Activated T-helper 1 cell treated with Interleukin-2 at 50 U/mL for 16 hours (primary cell): ENCODE results near the gene CNKSR2.

Experiments used
- DNase-seq: peaks from one replicate; pipeline ENCODE4 v3.0.0-alpha.2; 2020; ENCODE audit warnings: low read depth

CNKSR2 gene

DNA sequence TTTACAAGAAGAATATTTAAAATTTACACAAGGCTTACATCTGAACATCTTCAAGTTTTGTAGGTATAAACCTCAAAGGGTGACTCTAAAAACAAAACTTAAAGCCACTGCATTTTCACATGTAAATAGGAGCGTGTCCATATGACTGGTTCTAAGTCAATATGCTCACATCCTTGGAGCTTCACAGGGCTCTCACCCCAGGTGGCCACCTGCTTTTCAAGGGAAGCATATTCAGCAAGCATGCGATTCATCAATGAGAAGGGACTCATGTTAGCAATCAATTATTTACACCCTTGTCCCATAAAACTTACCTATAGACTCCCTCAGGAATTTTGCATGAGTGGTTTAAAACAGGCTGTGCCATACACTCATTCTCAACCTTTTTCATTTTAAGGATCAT is 301.7 kb downstream of the CNKSR2 start:
- DNase-seq, result no peak

DNA sequence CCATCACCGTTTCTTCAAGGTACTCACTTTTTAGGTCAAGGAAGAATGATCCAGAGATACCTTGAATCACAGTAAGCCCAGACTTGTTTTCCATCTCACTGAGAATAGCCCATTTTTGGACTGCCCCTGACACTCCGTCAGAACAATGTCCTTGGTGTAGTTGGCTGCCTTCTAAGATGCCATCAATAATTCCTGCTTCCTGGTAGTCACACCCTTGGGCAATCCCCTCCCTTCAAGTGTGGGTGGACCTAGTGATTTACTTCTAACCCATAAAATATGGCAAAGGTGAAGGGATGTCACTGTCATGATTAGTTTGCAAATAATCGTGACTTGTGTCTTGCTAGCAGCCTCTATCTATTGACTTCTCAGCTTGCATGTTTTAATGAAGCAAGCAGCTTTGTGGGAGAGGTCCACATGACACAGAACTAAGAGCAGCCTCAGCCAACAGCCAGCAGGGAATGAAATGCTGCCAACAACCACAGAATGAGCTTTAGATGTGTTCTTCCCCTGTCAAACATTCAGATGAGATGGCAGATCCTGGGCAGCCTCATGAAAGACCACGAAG is 303.9 kb downstream of the CNKSR2 start:
- no peak for DNase-seq

DNA sequence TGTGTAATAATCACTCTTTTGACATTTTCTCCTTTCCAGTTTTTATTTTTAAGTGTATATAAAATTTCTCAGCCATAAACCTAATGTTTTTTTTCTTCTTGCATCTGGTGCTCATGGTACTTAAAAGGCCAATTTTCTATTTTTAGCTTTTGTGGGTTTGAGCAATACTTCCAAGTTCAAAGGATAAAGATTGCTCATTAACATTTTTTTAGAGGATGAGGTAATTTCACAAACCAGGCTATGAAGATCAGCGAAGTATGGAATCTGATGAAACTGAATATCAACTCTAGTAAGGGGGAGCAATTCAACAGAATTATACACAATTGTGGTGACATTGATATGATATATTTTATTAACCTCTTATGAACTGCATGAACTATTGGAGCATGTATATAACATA is 309.7 kb downstream of the CNKSR2 start:
- DNase-seq, result no peak

DNA sequence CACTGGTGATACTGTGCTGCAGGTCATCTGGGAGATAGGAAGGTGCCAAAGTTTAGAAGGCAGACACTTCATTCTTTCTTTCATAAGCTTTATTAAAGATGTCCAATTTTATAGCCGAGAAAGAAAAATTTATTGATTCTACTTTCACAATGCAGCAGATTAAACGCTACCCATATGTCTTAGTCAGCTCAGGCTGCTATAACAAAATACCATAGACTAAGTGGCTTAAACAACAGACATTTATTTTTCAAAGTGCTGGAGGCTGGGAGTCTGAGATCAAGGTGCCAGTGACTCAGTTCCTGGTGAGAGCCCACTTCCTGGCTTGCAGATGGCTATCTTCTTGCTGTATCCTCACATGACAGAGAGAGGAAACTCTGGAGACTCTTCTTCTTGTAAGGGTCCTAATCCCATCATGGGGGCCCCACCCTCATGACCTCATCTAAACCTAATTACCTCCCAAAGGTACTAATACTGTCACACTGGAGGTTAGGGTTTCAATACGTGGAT is 317.3 kb downstream of the CNKSR2 start:
- no peak for DNase-seq

- DNase-seq, result no peak
Measured at GRCh38 chrX:21698272-21698671, 324.1 kb downstream of the CNKSR2 start.

DNA sequence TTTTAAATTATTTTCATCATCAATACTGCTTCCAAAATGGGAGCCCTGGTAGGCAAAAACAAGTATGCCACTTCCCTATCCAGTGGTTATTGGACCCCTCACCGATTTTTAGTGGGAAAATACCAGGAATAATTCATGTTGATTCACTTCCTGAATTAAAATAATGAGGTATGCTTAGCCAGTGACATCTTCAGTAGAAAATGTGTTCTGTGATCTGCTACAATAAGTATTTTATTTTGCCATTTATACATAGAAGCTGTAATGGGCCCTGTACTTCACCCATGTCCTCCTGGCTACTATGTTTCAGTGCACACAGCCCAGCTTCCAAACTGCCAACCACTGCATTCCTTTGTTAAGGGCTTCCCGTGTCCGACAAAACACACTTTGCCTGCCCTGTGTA is 324.9 kb downstream of the CNKSR2 start:
- DNase-seq, result no peak

- DNase-seq, result no peak
Measured at GRCh38 chrX:21700275-21700674, 326.1 kb downstream of the CNKSR2 start.

GRCh38 chrX:21700967-21701366 is 326.7 kb downstream of the CNKSR2 start:
- DNase-seq, result no peak

- no peak for DNase-seq
Measured at GRCh38 chrX:21702725-21703124, 328.5 kb downstream of the CNKSR2 start.
